Neural cell (in vitro differentiated cells): ENCODE data around the gene CNTNAP2.

Experiments used
- POLR2AphosphoS5 ChIP-seq: IDR thresholded peaks from 2 replicates; pipeline ENCODE4 v1.6.1; 2012
- TF ChIP-seq, protein P1 (sequence below): fragments of 450-650 bp; IDR thresholded peaks from 2 replicates; pipeline ENCODE4 v1.5.1; 2014; ENCODE audit warnings: antibody characterized with exemption, mild to moderate bottlenecking, moderate library complexity; ENCODE audit not compliant: poor library complexity, severe bottlenecking

DNA sequence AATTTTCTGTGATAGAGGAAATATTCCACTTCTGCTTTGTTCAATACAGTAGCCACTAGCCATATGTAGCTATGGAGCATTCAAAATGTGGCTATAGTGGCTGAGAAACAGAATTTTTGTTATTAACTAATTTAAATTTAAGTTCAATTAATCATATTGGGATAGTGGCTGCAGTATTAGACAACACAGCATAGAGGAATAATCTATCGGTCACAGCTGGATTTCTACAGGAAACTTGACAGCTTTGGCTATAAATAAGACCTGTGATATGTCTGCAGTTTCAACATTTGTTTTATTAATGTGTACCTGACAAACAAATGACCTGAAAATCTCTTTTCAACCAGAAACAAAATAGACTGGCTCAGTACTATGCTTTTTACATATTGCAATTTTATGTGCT lies 953.2 kb downstream of the CNTNAP2 start:
- TF ChIP-seq, protein P1, sequence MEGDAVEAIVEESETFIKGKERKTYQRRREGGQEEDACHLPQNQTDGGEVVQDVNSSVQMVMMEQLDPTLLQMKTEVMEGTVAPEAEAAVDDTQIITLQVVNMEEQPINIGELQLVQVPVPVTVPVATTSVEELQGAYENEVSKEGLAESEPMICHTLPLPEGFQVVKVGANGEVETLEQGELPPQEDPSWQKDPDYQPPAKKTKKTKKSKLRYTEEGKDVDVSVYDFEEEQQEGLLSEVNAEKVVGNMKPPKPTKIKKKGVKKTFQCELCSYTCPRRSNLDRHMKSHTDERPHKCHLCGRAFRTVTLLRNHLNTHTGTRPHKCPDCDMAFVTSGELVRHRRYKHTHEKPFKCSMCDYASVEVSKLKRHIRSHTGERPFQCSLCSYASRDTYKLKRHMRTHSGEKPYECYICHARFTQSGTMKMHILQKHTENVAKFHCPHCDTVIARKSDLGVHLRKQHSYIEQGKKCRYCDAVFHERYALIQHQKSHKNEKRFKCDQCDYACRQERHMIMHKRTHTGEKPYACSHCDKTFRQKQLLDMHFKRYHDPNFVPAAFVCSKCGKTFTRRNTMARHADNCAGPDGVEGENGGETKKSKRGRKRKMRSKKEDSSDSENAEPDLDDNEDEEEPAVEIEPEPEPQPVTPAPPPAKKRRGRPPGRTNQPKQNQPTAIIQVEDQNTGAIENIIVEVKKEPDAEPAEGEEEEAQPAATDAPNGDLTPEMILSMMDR = no peak
- TF ChIP-seq POLR2AphosphoS5 = no peak
